ENCODE data around the gene GPR137.

GRCh38 chr11:64321026-64321425 is 35.4 kb downstream of the GPR137 start:
- no peak for TF ChIP-seq CTCF (IDR thresholded peaks at IDR 0.05)
- no peak for TF ChIP-seq POLR2A (IDR thresholded peaks at IDR 0.05)

All from right lobe of liver (tissue), 4 donors.